Measurements from ENCODE around the gene GTF2H1. TPM values are rescaled to one million over a fixed set of nuclear protein-coding genes. Genes with fewer than 3 reads are reported as not detected.

The GTF2H1 gene
- 35.0 and 39.8 TPM in 2 replicates for total RNA-seq

DNA sequence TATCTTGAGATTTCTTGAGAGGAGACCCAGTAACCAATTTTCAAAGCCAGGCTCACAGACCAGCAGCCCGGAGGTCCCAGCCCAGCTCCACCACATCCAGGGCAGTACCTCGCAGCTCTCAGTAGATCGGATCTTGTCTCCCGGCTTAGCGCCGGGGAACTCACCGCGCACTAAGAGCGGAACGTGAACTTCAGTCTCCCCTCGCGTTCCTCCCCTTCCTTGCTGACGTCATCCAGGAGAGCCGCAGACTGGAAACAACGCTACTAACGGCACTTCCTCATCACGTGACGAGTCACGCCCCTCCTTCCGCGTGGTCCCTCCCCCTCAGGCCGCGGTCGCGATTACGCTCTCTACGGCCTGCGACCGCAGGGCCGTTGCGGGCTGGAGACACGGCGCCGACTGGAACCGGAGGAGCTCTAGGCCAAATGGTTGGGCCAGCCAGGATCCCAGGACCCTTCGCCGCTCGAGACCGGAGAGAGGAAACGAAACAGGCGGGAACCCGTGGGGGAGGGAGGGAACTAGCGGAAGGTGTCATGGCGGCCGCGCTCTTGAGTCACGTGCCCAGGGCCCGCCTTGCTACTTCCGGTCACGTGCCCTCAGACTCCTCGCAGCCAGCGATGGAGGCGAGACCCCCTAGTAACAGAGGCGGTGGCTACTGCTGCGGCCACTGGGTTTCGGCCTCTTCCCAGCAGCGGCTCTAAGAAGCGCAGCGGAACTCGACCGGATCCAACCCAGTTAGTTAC is at the start of gene GTF2H1, which contains the start of gene HPS5:
Gene GTF2H1, plus strand, starts transcription at position 599 of the 743 bp plus-strand sequence. CDS start 10,508 bp downstream, outside the sequence.
Gene HPS5, minus strand, starts transcription at position 172 of the 743 bp plus-strand sequence. CDS start 4,282 bp downstream, outside the sequence.

DNA sequence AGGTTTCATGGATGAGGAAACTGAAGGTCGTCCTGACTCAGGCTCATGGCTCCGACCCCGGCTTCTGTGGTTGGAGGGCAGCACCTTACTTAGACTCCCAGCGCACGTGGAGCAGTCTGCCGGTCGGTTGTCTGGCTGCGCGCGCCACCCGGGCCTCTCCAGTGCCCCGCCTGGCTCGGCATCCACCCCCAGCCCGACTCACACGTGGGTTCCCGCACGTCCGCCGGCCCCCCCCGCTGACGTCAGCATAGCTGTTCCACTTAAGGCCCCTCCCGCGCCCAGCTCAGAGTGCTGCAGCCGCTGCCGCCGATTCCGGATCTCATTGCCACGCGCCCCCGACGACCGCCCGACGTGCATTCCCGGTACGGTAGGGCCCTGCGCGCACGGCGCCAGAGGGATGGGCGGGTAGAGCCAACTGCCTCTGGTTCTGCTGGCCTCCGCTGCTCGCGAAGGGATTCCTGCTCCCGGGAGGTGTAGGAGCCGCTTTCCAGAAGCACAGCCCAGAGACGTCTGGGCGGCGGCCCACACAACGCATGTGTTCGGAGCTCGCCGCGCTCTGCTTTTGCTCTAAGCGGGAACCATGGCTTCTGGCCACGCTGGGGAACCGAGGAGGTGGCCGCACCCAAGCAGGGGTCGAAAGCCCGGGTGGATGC is 72.0 kb downstream of the GTF2H1 start, which contains the start of gene LDHA:
Gene LDHA, plus strand, starts transcription at position 289 of the 653 bp plus-strand sequence. CDS start 2,280 bp downstream, outside the sequence.

Other genes starting within 250 kb of the GTF2H1 start
- gene SAAL1, start 216.5 kb upstream of the GTF2H1 start, total RNA-seq = 2.7 and 3.0 TPM in 2 replicates
- not detected in 2 replicates for gene MRGPRX3, start 190.0 kb upstream of the GTF2H1 start, total RNA-seq
- gene MRGPRX4, start 149.7 kb upstream of the GTF2H1 start, total RNA-seq = not detected in 2 replicates
- gene SAA4, start 85.8 kb upstream of the GTF2H1 start, total RNA-seq = not detected in 2 replicates
- gene SAA2, start 73.9 kb upstream of the GTF2H1 start, total RNA-seq = not detected in 2 replicates
- not detected in 2 replicates for gene SAA1, start 56.3 kb upstream of the GTF2H1 start, total RNA-seq
- 11.1 and 16.2 TPM in 2 replicates for gene HPS5, start 427 bp upstream of the GTF2H1 start, total RNA-seq
- 1,119 and 1,165 TPM in 2 replicates for gene LDHA, start 72.0 kb downstream of the GTF2H1 start, total RNA-seq
- 0.25 and 2.4 TPM in 2 replicates for gene LDHC, start 89.8 kb downstream of the GTF2H1 start, total RNA-seq
- gene LDHAL6A, start 133.3 kb downstream of the GTF2H1 start, total RNA-seq = not detected in 2 replicates
- 53.5 and 87.3 TPM in 2 replicates for gene TSG101, start 204.4 kb downstream of the GTF2H1 start, total RNA-seq